ENCODE results near the gene CHMP4B. TPM values are rescaled to one million over a fixed set of nuclear protein-coding genes. Genes with fewer than 3 reads are reported as not detected.
A peak's percentile ranks its signal among the peaks of the same experiment; 100 is the strongest.

The CHMP4B gene
- total and polyA plus RNA-seq, 2 donors (not counting 1 experiment from before 2014, with no cell fraction given), result 62.3 to 83.9 TPM

DNA sequence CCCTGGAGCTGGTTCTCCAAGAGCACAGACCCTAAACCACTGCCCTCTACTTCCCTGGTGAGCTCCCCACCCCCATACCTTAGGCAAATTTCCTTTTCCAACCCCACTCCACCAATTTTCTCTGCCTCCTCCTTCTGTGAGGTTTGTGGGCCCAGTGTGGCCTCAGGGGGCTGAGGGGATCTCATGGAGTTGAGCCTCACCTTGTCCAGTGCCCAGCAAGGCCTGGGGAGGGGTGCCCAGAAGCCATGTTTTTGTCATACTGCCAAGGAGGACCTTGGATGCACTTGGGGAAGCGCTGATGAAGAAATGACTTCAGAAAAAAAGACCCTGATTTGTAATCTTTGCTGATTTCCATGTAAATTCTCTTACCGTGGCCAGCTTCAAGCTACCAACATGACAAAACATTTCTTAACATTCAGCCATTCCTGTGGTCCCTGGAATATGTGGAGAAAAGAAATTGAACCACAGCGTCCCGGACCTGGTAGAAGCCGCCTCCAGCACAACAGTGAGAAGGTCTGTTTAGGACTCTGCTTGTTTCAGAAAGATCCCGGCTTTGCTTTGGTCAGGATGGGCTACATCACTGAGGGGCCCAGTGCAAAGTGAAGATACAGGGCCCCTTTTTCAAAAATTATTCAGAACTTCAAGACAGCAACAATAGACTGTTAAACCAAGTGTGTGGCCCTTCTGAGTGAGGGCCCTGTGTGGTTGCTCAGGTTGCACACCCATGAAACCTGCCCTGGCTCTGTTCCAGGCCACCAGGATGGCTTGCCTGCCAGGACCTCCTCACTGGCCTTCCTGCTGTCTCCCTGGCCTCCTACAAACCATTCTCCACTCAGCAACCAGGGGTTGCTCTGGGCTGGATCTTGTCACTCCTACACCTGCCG is 52.5 kb downstream of the CHMP4B start:
- Histone ChIP-seq H3K4me3 (ENCODE audit: control extremely low read depth in 1 of 5, extremely low read depth in 1 of 5, insufficient read depth in 1 of 5, low read depth in 2 of 5, low read length in 4 of 5) (no peak overlapping the region), H3K9ac (ENCODE audit: low read length) (no peak overlapping the region), H3K27me3 (replicated peaks in 1 of 4; ENCODE audit: control extremely low read depth in 1 of 4, control insufficient read depth in 3 of 4, insufficient read depth in 4 of 4, low read length in 3 of 4) (no peaks in the 10 kb centered on the region), H3K79me2 (ENCODE audit: control insufficient read depth, insufficient read depth, low read length) (no peaks in the 10 kb centered on the region), H2AFZ (ENCODE audit: insufficient read depth, low read depth, low read length, poor library complexity, severe bottlenecking) (no peak overlapping the region), H4K20me1 (ENCODE audit: control insufficient read depth, insufficient read depth, low read length, poor library complexity, severe bottlenecking) (no peaks in the 10 kb centered on the region), H3K27ac (ENCODE audit: low read length in 2 of 2) (no peak overlapping the region), H3K36me3 (replicated peaks in 1 of 2; ENCODE audit: control extremely low read depth in 1 of 2, control insufficient read depth in 1 of 2, extremely low read depth in 1 of 2, insufficient read depth in 2 of 2, low read length in 1 of 2) (no peaks in the 10 kb centered on the region), H3K4me2 (replicated peaks; ENCODE audit: low read depth, low read length, poor library complexity, severe bottlenecking) (no peak overlapping the region), H3K4me1 (ENCODE audit: control insufficient read depth in 2 of 2, insufficient read depth in 2 of 2, low read length in 2 of 2) (peaks cover 19 to 22% of the 10 kb centered on the region in 2 donors), H3K9me3 (ENCODE audit: control extremely low read depth in 1 of 3, control insufficient read depth in 2 of 3, insufficient read depth in 1 of 3, low read length in 2 of 3) (no peaks in the 10 kb centered on the region)
- WGBS (ENCODE audit: insufficient coverage), result 100% methylated on average over 1 of the region's 7 CpGs
- Mint-ChIP-seq H3K4me1 (peaks cover 18% of the 10 kb centered on the region), H3K27me3 (no peaks in the 10 kb centered on the region), H3K9me3 (ENCODE audit: insufficient read depth) (no peaks in the 10 kb centered on the region), H3K4me3 (no peak overlapping the region), H3K27ac (peak overlapping the region; percentile 3)
- CTCF ChIA-PET, result interaction anchor here (0.6 to 3.5 kb wide), 13 partner anchors 9 to 267 kb away, joined by 3 to 30 read pairs (median 4); no protein-coding TSS in a partner anchor
- TF ChIP-seq, protein P1, sequence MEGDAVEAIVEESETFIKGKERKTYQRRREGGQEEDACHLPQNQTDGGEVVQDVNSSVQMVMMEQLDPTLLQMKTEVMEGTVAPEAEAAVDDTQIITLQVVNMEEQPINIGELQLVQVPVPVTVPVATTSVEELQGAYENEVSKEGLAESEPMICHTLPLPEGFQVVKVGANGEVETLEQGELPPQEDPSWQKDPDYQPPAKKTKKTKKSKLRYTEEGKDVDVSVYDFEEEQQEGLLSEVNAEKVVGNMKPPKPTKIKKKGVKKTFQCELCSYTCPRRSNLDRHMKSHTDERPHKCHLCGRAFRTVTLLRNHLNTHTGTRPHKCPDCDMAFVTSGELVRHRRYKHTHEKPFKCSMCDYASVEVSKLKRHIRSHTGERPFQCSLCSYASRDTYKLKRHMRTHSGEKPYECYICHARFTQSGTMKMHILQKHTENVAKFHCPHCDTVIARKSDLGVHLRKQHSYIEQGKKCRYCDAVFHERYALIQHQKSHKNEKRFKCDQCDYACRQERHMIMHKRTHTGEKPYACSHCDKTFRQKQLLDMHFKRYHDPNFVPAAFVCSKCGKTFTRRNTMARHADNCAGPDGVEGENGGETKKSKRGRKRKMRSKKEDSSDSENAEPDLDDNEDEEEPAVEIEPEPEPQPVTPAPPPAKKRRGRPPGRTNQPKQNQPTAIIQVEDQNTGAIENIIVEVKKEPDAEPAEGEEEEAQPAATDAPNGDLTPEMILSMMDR (IDR thresholded peaks at IDR 0.05), result no peak
- no peak for TF ChIP-seq EZH2 (IDR thresholded peaks at IDR 0.05; ENCODE audit: borderline replicate concordance, insufficient read depth, low read depth, low read length, poor library complexity, severe bottlenecking)
- DNase-seq (no peak), ATAC-seq (ENCODE audit: low read depth) (no peak)
- POLR2A ChIA-PET, result interaction anchor here (0.6 kb wide), 1 partner anchor 10 kb away, joined by 3 read pairs; no protein-coding TSS in a partner anchor
- intact Hi-C loops (cut with micrococcal nuclease), result no loop called here

Data from B cell (primary cell).